ENCODE data around the gene EPN2.

GRCh38 chr17:19285213-19285900 is 48.2 kb downstream of the EPN2 start:
- TF ChIP-seq CTCF (IDR thresholded peaks at IDR 0.05) (no peak), POLR2A (IDR thresholded peaks at IDR 0.05) (no peak)

All from thyroid gland (tissue), 4 donors.